ENCODE data around the gene ERCC1.
"Not testable (repeated sequence)": the region's sequence is repeated elsewhere in the genome, so short reads cannot be mapped to it uniquely, and the experiment has no call there.

ERCC1 gene

GRCh38 chr19:45429896-45430295, 6.2 kb upstream of the ERCC1 start:
- not testable (repeated sequence) for DNase-seq (ENCODE audit: low read depth, low spot score)

- no peak for DNase-seq (ENCODE audit: low read depth, low spot score)
Observed at GRCh38 chr19:45428384-45429231, 4.9 kb upstream of the ERCC1 start.

GRCh38 chr19:45424191-45425058, 708 bp upstream of the ERCC1 start:
- DNase-seq (ENCODE audit: low read depth, low spot score): no peak

DNA sequence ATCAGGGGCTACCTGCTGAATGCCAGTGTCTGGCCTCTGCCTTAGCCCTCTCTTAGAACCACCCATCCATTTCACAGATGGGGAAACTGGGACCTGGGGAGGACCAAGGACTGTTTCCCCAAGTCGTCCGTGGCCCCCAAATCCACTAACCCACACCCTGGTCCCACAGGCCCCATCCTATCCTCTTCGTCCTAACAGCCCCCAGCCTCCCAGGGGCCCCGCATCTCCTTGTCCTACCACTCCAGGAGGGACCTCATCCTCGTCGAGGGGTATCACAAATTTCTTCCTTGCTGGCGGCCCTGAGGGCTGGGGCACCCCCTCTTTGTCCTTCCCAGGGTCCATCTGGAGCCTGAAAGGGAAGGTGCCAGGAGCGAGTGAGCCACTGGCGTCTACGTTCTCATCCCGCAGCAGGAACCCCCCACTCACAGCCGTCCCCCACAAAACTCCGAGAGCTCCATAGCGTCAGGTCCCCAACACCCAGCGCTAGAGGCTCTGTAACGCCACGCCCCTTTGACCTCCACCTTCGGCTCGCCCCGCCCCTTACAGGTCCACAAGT, 606 bp downstream of the ERCC1 start:
- no peak for DNase-seq (ENCODE audit: low read depth, low spot score)

- DNase-seq (ENCODE audit: low read depth, low spot score): no peak
Observed at GRCh38 chr19:45421947-45422498, 1.7 kb downstream of the ERCC1 start.

GRCh38 chr19:45420871-45421270, 2.8 kb downstream of the ERCC1 start:
- no peak for DNase-seq (ENCODE audit: low read depth, low spot score)

DNA sequence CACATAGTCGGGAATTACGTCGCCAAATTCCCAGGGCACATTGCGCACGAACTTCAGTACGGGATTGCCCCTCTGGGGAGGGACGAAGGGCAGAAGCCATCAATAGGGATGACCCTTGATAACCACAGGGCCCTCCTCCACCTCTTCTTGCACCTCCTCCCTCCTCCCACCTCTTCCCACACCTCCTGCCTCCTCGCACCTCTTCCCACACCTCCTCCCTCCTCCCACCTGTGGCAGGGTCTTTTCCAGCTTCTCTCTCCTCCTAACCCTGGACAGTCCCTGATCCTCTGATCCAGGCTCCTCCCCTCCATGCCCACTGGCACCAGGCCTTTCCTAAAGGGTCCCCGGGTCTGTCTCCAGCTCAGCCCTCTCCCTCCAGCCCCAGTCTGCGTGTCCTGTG, 3.4 kb downstream of the ERCC1 start:
- DNase-seq (ENCODE audit: low read depth, low spot score): no peak

- DNase-seq (ENCODE audit: low read depth, low spot score): no peak
Observed at GRCh38 chr19:45419895-45420294, 3.8 kb downstream of the ERCC1 start.

DNA sequence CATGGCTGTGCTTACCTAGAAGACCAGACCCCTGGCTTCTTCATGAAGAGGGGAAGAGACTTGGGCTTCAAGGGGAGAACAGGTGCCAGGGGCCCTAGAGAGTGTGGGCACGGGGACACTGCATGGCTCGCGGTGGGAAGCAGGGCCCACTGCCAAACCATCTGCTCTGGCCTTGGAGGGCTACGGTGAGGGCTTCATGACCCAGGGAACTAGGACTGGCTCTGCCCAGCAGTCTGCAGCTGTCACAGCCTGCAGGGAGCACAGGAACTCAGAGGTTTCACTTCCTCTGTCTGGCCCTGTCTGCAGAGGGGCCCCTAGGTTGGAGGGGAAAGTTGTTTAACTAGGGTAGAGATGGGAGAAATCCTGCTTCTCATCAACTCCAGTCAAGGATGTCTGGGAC, 4.3 kb downstream of the ERCC1 start:
- no peak for DNase-seq (ENCODE audit: low read depth, low spot score)

- no peak for DNase-seq (ENCODE audit: low read depth, low spot score)
Observed at GRCh38 chr19:45418802-45419201, 4.9 kb downstream of the ERCC1 start.

DNA sequence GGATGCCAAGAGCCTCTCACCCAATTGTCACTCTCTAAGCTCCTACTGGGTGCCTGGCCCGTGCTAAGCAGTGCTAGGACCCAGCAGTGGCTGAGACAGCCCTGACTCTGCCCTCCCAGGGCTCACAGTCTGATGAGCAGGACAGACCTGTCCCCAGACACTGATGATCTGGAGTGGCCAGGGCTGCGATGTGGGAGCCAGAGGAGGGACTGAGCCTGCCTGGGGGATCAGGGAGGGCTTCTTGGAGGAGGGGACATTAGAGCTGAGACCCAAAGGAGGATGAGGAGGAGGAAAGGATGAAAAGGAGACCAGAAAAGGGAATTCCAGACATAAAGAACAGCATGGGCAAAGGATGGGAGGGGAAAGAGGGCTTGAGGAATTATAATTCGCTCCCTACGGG, 6.6 kb downstream of the ERCC1 start:
- no peak for DNase-seq (ENCODE audit: low read depth, low spot score)

DNA sequence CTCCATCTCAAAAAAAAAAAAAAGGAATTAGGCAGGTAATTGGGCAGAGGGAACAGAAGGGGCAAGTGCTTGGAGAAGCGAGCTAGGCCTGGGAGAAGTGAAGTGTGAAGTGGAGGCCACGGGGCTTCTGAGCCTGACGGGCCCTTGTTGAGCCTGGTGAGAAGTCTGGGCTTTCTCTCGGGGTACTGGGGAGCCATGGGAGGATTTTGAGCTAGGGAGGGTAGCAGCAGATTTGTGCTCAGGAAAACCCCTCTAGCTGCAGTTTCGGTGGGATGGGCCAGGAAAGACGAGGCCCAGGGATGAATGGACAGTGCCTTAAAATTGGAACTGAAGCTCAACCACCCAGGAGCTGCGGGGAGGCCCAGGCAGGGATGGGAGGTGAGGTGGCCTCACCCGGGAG, 9.2 kb downstream of the ERCC1 start:
- no peak for DNase-seq (ENCODE audit: low read depth, low spot score)

GRCh38 chr19:45413497-45413896, 10.2 kb downstream of the ERCC1 start:
- no peak for DNase-seq (ENCODE audit: low read depth, low spot score)

DNA sequence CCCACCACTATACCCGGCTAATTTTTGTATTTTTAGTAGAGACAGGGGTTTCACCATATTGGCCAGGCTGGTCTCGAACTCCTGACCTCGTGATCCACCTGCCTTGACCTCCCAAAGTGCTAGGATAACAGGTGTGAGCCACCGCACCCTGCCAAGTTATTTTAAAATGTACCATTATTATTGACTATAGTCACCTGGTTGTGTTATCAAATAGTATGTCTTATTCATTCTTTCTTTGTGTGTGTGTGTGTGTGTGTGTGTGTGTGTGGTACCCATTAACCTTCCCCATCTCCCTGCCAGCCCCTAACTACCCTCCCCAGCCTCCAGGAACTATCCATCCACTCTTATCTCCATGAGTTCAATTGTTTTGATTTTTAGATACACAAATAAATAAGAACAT, 13.4 kb downstream of the ERCC1 start:
- not testable (repeated sequence) for DNase-seq (ENCODE audit: low read depth, low spot score)

GRCh38 chr19:45409557-45409920, 14.2 kb downstream of the ERCC1 start:
- DNase-seq (ENCODE audit: low read depth, low spot score): no peak

DNA sequence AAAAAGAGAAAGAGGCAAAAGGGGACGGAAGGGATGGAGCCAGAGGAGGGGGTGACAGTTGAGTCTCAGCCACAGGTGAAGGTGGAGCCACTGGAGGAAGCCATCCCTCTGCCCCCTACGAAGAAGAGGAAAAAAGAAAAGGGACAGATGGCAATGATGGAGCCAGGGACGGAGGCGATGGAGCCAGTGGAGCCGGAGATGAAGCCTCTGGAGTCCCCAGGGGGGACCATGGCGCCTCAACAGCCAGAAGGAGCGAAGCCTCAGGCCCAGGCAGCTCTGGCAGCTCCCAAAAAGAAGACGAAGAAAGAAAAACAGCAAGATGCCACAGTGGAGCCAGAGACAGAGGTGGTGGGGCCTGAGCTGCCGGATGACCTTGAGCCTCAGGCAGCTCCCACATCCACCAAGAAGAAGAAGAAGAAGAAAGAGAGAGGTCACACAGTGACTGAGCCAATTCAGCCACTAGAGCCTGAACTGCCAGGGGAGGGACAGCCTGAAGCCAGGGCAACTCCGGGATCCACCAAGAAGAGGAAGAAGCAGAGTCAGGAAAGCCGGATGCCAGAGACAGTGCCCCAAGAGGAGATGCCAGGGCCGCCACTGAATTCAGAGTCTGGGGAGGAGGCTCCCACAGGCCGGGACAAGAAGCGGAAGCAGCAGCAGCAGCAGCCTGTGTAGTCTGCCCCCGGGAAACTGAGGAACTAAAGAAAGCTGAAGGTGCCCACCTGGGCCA, 14.7 kb downstream of the ERCC1 start:
- no peak for DNase-seq (ENCODE audit: low read depth, low spot score)

DNA sequence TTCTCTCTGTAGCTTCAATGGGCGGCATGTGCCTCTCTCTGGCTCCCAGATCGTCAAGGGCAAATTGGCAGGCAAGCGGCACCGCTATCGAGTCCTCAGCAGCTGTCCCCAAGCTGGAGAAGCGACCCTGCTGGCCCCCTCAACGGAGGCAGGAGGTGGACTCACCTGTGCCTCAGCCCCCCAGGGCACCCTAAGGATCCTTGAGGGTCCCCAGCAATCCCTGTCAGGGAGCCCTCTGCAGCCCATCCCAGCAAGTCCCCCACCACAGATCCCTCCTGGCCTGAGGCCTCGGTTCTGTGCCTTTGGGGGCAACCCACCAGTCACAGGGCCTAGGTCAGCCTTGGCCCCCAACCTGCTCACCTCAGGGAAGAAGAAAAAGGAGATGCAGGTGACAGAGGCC, 15.6 kb downstream of the ERCC1 start:
- DNase-seq (ENCODE audit: low read depth, low spot score): no peak

- not testable (repeated sequence) for DNase-seq (ENCODE audit: low read depth, low spot score)
Observed at GRCh38 chr19:45407585-45407984, 16.1 kb downstream of the ERCC1 start.

- DNase-seq (ENCODE audit: low read depth, low spot score): no peak
Observed at GRCh38 chr19:45407091-45407375, 16.7 kb downstream of the ERCC1 start.

- DNase-seq (ENCODE audit: low read depth, low spot score): no peak
Observed at GRCh38 chr19:45406226-45407090, 17.3 kb downstream of the ERCC1 start, which contains the start of gene POLR1G. Gene POLR1G (plus strand): TSS chr19:45406644. CDS start chr19:45406697, 53 bp downstream.
